ENCODE data around the gene KIAA0232.

- TF ChIP-seq CTCF (optimal IDR thresholded peaks at IDR 0.05 in 1 of 3, IDR thresholded peaks at IDR 0.05 in 1 of 3, conservative IDR thresholded peaks at IDR 0.05 in 1 of 3; ENCODE audit: extremely low read depth in 1 of 3, insufficient read depth in 2 of 3, low read length in 3 of 3) = no peak
- TF ChIP-seq EZH2 (IDR thresholded peaks at IDR 0.05; ENCODE audit: low read length) = no peak
Measured at GRCh38 chr4:6824772-6825402, 42.4 kb downstream of the KIAA0232 start.

Data from keratinocyte (primary cell).